Stomach smooth muscle (tissue), 2 donors: Measurements from ENCODE around the gene RFPL2.
"Not testable (repeated sequence)": the region's sequence is repeated elsewhere in the genome, so short reads cannot be mapped to it uniquely, and the experiment has no call there.

Experiments used
- H3K27ac ChIP-seq: one replicate; pipeline ENCODE4 v1.7.0; 2013; ENCODE audit warnings: mild to moderate bottlenecking, low read length, inconsistent platforms
- H3K27me3 ChIP-seq, 2 donors: one replicate each; pipeline ENCODE4 v1.7.0; 2013; ENCODE audit warnings: low read length in 2 of 2; ENCODE audit not compliant: insufficient read depth in 2 of 2, control insufficient read depth in 1 of 2
- H3K36me3 ChIP-seq, 2 donors: one replicate each; pipeline ENCODE4 v1.7.0; 2013; ENCODE audit warnings: low read length in 2 of 2; ENCODE audit not compliant: control insufficient read depth in 2 of 2, insufficient read depth in 2 of 2
- H3K4me1 ChIP-seq: one replicate; pipeline ENCODE4 v1.7.0; 2013; ENCODE audit warnings: low read length; ENCODE audit not compliant: control insufficient read depth, insufficient read depth
- H3K4me3 ChIP-seq, 2 donors: one replicate each; pipeline ENCODE4 v1.7.0; 2013; ENCODE audit warnings: low read length in 2 of 2
- H3K9ac ChIP-seq, 2 donors: one replicate each; pipeline ENCODE4 v1.7.0; 2013; ENCODE audit warnings: low read length in 2 of 2, mild to moderate bottlenecking in 1 of 2
- H3K9me3 ChIP-seq, 2 donors: one replicate each; pipeline ENCODE4 v1.7.0; 2013; ENCODE audit warnings: low read length in 2 of 2; ENCODE audit not compliant: control insufficient read depth in 2 of 2
- donor health status: healthy.
- donor health status: Pancreatic carcinoma.

RFPL2 gene

DNA sequence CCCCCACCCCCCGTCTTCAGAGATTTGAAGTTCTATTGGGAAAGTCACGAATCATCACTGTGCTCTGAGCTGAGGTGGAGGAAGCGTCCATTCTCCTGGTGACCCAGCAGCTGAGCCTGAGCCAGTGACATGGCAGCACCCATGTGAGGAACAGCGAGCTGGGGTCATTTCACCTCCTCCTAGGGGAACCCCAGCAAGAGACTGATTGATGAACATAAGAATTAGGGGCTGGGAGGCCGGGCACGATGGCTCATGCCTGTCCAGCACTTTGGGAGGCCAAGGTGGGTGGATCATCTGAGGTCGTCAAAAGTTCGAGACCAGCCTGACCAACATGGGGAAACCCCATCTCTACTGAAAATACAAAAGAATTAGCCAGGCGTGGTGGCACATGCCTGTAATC lies 11.5 kb downstream of the RFPL2 start:
- H3K36me3 ChIP-seq, H3K9ac ChIP-seq, H3K27ac ChIP-seq, H3K27me3 ChIP-seq, H3K4me1 ChIP-seq, H3K9me3 ChIP-seq, H3K4me3 ChIP-seq: not testable (repeated sequence)

- not testable (repeated sequence) for H3K9me3 ChIP-seq, H3K4me3 ChIP-seq, H3K27me3 ChIP-seq, H3K36me3 ChIP-seq, H3K9ac ChIP-seq, H3K27ac ChIP-seq, H3K4me1 ChIP-seq
Observed at GRCh38 chr22:32191021-32191420, 13.9 kb downstream of the RFPL2 start.

- Histone ChIP-seq H3K4me3 (no peak overlapping the region), H3K36me3 (no peaks in the 10 kb centered on the region), H3K4me1 (no peaks in the 10 kb centered on the region), H3K27ac (no peak overlapping the region), H3K9me3 (no peaks in the 10 kb centered on the region), H3K27me3 (peaks cover 0 to 2% of the 10 kb centered on the region in 2 donors), H3K9ac (no peak overlapping the region)
Observed at GRCh38 chr22:32185821-32186220, 19.1 kb downstream of the RFPL2 start.

GRCh38 chr22:32183625-32184024 lies 21.2 kb downstream of the RFPL2 start:
- Histone ChIP-seq H3K4me3 (no peak overlapping the region), H3K36me3 (no peaks in the 10 kb centered on the region), H3K9me3 (no peaks in the 10 kb centered on the region), H3K27me3 (peaks cover 0 to 2% of the 10 kb centered on the region in 2 donors), H3K9ac (no peak overlapping the region), H3K4me1 (no peaks in the 10 kb centered on the region), H3K27ac (no peak overlapping the region)

GRCh38 chr22:32181043-32181442 lies 23.8 kb downstream of the RFPL2 start:
- Histone ChIP-seq H3K4me1 (no peaks in the 10 kb centered on the region), H3K4me3 (no peak overlapping the region), H3K9me3 (peaks cover 0 to 2% of the 10 kb centered on the region in 2 donors), H3K36me3 (no peaks in the 10 kb centered on the region), H3K9ac (no peak overlapping the region), H3K27me3 (peaks cover 6 to 8% of the 10 kb centered on the region in 2 donors), H3K27ac (no peak overlapping the region)

GRCh38 chr22:32177221-32177765 lies 27.6 kb downstream of the RFPL2 start:
- Histone ChIP-seq H3K4me3 (no peak overlapping the region), H3K27ac (no peak overlapping the region), H3K36me3 (no peaks in the 10 kb centered on the region), H3K4me1 (no peaks in the 10 kb centered on the region), H3K9me3 (peaks cover 0 to 2% of the 10 kb centered on the region in 2 donors), H3K27me3 (peaks cover 16 to 23% of the 10 kb centered on the region in 2 donors), H3K9ac (no peak overlapping the region)

GRCh38 chr22:32175683-32176644 lies 28.9 kb downstream of the RFPL2 start:
- H3K9me3 ChIP-seq = peaks cover 0 to 2% of the 10 kb centered on the region in 2 donors
- H3K4me3 ChIP-seq = no peak overlapping the region
- no peaks in the 10 kb centered on the region for H3K4me1 ChIP-seq
- no peak overlapping the region for H3K27ac ChIP-seq
- H3K36me3 ChIP-seq = no peaks in the 10 kb centered on the region
- H3K27me3 ChIP-seq = peaks cover 16 to 23% of the 10 kb centered on the region in 2 donors
- no peak overlapping the region for H3K9ac ChIP-seq

- H3K4me1 ChIP-seq = no peaks in the 10 kb centered on the region
- peaks cover 16 to 23% of the 10 kb centered on the region in 2 donors for H3K27me3 ChIP-seq
- H3K9me3 ChIP-seq = peaks cover 0 to 2% of the 10 kb centered on the region in 2 donors
- no peak overlapping the region for H3K4me3 ChIP-seq
- no peak overlapping the region for H3K27ac ChIP-seq
- no peak overlapping the region for H3K9ac ChIP-seq
- no peaks in the 10 kb centered on the region for H3K36me3 ChIP-seq
Observed at GRCh38 chr22:32175115-32175514, 29.8 kb downstream of the RFPL2 start.

- Histone ChIP-seq H3K9ac (no peak overlapping the region), H3K4me1 (no peaks in the 10 kb centered on the region), H3K27me3 (peaks cover 2 to 4% of the 10 kb centered on the region in 2 donors), H3K9me3 (no peaks in the 10 kb centered on the region), H3K27ac (no peak overlapping the region), H3K36me3 (no peaks in the 10 kb centered on the region), H3K4me3 (no peak overlapping the region)
Observed at GRCh38 chr22:32165681-32166080, 39.2 kb downstream of the RFPL2 start.

DNA sequence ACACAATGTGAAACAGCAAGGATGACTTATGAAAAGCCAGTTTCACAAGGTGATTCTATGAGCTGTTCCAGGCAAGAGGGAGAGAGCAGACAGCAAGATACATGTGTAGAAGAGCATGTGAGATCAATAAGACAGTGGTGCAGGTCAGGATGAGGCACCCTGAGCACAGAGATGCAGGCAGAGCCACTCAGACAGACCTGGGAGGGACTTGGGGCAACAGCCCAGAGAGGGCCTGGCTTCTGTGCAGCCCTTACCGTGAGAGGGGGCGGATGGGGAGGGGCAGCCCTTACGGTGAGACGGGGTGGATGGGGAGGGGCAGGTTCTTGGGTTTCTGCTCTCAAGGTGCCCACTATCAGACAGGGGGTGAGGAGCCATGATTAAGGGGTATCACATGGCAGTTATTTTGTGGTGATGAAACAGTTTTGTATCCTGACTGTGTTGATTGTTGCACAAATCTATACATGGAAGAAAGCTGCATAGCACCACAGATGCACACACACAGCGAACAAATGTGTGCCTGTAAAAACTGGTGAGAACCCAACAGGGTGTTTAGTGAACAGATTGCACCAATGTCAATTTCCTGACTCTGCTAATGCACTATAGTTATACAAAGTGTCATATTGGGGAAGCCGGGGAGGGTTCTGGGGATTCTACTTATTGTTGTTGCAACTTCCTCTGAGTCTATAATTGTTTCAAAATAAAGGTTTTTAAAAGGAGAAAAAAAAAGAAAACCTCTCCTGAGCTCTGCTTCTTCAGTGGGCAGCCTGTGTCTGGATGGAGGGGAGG lies 40.6 kb downstream of the RFPL2 start:
- Histone ChIP-seq H3K4me3 (no peak overlapping the region), H3K4me1 (no peaks in the 10 kb centered on the region), H3K27me3 (peaks cover 3 to 4% of the 10 kb centered on the region in 2 donors), H3K9me3 (no peaks in the 10 kb centered on the region), H3K9ac (no peak overlapping the region), H3K27ac (no peak overlapping the region), H3K36me3 (no peaks in the 10 kb centered on the region)
